ENCODE results near the gene IGF1R. TPM values are rescaled to one million over a fixed set of nuclear protein-coding genes. Genes with fewer than 3 reads are reported as not detected.

IGF1R gene
- total RNA-seq, 1 donor from 2014 or later = 31.9 TPM

DNA sequence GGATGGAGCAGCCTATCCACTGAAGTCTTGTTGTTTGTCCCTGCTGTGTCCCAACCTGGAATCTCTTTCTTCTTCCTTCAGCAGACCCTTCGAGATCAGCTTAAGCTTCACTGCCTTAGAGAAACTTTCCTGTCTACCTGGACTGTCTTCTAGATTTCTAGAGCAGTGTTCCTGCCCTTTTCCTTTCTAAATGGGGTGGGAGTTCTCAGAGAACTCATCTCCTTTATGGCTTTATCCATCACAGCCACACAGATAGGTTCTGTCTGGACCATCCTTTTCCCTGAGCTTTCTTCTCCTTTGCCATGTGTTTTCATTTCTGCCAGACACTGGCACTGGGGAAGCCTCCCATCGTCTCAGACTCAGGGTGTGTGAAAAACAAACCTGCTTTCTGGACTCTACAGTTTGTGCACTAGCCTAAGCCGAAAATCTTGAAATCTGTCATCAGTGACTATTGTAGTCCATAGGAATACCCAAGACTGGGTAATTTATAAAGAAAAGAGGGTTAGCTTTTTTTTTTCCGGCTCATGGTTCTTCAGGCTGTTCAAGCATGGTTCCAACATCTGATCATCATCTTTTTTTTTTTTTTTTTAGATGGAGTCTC lies 181.8 kb downstream of the IGF1R start:
- no peak for DNase-seq

- DNase-seq = no peak
Measured at GRCh38 chr15:98834976-98835375, 186.6 kb downstream of the IGF1R start.

DNA sequence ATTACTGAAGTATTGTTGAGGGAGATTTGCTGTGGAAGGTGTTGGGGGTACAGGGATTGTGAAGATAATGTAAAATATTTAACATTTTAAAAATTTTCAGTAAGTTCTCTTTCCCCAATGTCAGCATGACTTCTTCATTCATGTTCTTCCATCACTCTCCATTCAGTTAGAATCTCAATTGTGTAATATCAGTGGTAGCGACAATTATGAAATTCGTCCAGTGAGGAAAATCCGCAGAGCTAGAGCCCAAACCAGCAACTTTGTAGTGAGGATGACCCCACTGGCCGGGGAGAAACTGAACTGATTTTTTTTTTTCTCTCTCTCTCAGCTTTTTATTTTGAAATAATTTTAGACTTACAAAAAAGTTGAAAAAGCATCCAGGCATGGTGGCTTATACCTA lies 187.5 kb downstream of the IGF1R start:
- no peak for DNase-seq

DNA sequence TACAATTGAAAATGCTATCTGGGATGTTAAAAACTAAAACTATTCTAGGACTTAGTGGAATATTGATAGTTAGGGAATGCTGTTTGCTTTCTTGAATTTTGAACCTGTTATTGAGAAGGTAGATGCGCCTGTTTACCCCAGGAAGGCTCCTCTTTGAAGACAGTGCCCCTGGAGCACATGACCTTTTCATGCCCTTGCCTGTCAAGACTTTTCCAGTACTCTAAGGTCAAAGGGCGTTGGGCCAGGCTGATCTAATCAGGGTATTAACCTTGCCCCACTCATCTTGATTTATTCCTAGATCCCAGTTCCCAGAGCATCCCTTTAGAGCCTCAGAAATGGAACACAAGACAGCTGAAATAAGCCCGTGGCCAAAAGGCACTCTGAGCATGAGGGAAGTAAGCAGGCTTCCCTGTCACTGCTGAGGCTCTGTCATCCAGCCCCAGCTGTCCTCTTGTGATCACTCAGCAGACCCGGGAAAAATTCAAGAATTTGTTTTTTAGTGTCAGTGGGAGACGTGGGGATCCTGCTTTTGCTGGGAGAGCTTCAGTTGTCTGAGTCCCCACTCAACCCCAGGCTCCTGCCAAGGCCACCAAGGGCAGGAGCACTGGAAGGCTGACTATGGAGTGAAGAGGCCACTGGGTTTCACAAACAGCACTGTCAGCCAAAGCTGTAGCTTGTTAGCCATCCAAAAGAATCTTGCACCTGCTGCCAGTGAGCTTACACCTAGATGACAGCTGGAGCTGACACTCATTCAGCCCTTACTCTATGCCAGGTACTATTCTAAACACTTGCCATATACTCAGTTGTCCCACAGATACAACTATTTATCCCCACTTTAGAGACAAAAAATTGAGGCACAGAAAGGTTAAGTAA lies 190.3 kb downstream of the IGF1R start:
- DNase-seq = no peak

- DNase-seq = no peak
Measured at GRCh38 chr15:98840053-98840452, 191.7 kb downstream of the IGF1R start.

- no peak for DNase-seq
Measured at GRCh38 chr15:98841419-98841970, 193.2 kb downstream of the IGF1R start.

GRCh38 chr15:98842192-98842972 lies 194.0 kb downstream of the IGF1R start:
- DNase-seq = no peak

DNA sequence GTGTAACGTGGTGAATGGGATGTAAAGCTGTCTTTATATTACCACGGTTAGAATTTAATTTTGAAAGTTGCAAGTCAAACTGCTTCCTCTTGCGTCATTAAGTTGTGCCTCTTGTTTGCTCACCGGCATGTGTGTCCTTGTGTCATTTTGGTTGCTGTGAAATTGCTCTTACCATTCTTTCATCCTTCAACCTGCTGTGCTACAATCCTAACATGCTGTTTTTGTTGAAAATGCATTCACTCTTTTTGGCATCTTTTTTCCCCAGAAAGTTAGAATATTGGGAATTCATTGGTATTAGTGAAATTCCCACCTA lies 194.6 kb downstream of the IGF1R start:
- DNase-seq = no peak

DNA sequence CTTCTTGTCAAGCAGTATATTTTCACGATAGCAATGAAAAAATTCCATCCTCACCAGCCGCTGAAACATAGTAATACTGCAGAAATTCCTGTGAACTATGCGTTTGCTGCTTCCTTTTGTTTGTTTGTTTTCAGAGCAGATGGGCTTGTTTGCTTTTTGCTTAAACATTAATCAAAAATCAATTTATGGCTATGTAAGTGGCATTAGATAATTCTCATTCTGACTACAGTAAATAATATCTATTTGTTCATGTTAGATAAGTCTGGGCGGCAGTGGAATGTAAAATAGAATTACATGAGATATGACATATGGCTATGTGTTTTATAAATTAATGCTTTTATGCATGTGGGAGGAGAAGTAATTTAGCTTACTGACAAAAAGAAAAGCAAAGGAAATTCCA lies 195.5 kb downstream of the IGF1R start:
- DNase-seq = no peak

- DNase-seq = no peak
Measured at GRCh38 chr15:98844261-98844660, 195.9 kb downstream of the IGF1R start.

- no peak for DNase-seq
Measured at GRCh38 chr15:98845138-98845884, 197.0 kb downstream of the IGF1R start.

DNA sequence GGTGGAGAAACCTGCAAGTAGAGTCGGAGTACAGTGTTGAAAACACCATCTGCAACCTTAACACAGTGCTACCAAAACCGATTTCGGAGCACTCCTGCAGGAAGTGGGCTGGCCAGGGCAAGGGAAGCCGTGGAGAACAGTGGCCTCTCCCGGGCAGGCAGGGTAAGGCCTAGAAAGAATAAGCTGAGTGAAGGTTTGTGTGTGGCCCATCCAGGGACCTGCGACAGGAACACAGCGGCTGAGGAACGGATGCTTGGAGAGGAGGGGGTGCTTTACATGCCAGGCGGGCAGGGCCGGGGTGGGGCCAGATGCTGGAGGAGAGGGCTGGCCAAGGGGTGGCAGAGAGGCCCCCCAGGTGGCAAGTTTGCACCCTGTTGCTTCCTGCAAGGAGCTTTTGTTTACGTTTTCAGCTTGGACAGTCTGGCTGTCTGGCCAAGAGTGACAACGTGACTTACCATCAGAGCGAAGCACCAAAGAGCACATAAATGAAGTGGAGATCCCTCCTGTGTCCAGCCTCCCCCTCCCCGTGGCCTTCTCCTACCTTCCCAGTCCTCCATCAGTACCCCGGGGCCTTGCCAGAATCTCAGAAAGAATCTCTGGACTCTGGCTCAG lies 202.7 kb downstream of the IGF1R start:
- DNase-seq = peak; percentile 36

GRCh38 chr15:98853161-98853560 lies 204.8 kb downstream of the IGF1R start:
- peak; percentile 91 for DNase-seq

GRCh38 chr15:98853617-98854420 lies 205.5 kb downstream of the IGF1R start:
- no peak for DNase-seq

DNA sequence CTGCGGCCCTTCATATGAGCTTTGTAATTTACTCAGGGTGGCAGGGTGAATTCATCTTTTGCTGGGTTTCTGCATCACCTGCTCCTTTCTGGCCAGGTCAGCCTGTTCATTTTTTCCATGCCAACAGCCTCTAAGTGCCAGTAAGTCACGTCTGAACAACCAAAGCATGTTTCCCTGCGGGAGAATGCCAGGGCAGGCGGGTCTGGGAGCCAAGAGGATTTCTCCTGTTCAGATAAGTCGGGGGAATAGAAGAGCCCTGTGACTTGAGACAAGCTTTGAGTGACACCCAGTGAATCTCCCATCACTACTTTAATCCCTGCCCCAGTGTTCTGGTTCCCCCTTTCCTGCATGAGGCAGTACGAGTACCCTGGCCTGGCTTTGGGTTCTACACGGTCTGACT lies 206.2 kb downstream of the IGF1R start:
- DNase-seq = no peak

DNA sequence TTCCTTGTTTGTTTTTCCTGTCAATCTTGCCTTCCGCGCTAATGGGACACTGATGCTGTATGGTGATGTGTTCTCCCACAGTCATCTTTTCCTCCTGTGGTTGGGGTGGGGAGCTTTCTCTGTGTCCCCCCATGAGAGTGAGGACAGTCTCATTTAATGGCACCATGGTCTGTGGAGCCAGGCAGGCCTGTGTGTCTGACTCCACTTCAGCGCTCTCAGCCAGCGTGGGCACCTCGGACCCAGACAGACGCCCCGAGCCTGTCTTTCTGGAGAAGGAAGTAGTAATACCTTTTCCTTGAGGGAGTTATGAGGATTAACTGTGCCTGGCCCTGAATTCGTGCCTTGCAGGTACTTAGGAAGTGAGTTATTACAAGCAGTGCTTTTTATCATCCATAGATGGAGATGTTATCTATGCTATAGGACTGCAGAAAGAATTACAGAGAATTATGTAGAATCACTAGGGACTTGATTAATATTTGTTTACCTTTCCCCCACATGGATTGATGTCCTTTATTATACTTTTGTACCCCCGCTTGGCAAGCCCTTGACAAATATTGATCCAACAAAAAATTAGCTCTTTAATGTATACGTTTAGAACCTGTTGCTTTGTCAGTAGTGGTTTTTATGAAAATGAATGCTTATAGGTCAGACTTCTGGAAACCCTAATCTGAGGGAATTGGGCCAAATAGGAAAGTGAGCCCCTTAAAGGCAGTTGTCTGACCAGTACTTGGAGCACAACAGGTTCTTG lies 206.9 kb downstream of the IGF1R start:
- DNase-seq = no peak

- DNase-seq = peak; percentile 81
Measured at GRCh38 chr15:98855815-98856531, 207.6 kb downstream of the IGF1R start.

GRCh38 chr15:98856532-98856907 lies 208.2 kb downstream of the IGF1R start:
- peak; percentile 81 for DNase-seq

GRCh38 chr15:98858610-98859023 lies 210.3 kb downstream of the IGF1R start:
- DNase-seq = no peak

Measured in skin of body (tissue), 2 donors.